ENCODE data around the gene BAZ1A.
A peak's percentile ranks its signal among the peaks of the same experiment; 100 is the strongest.
"Not testable (repeated sequence)": the region's sequence is repeated elsewhere in the genome, so short reads cannot be mapped to it uniquely, and the experiment has no call there.

Gene BAZ1A

GRCh38 chr14:34781242-34781641 is 93.9 kb downstream of the BAZ1A start:
- DNase-seq: peak; percentile 78

GRCh38 chr14:34780646-34781045 is 94.5 kb downstream of the BAZ1A start:
- no peak for DNase-seq

- no peak for DNase-seq
Observed at GRCh38 chr14:34778744-34779143, 96.4 kb downstream of the BAZ1A start.

DNA sequence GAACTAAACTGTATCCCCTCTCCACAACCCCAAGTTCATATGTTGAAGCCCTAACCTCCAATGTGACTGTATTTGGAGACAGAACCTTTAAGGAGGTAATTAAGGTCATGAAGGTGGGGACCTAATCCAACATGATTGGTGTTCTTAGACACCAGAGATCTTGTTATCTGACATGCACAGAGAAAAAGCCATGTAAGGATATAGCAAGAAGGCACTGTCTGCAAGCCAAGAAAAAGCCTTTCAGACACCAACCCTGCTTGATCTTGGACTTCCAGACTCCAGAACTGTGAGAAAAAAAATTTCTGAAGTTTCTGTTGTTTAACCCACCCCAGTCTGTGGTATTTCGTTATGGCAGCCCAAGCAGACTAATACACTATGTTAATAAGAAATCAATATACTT is 98.5 kb downstream of the BAZ1A start:
- no peak for DNase-seq

DNA sequence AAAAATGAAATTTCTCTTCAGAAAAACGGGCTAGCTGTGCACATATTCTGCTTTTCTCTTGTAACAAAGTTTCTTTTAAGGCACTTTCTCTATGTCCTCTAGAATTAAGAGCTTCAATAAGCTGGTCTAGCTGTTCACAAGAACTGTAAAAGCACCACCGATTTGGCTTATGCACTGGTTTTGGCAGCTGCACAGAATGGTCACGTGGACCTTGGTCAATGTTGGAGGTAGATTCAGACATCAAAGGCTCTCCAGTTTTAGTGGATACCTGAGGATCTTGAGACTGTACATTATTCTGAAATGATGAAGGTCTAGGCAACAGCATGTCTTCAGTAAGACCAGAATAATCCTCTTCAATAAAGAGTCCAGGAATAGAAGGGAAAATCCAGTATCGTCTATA is 99.2 kb downstream of the BAZ1A start:
- no peak for DNase-seq

GRCh38 chr14:34775342-34775741 is 99.8 kb downstream of the BAZ1A start:
- no peak for DNase-seq

DNA sequence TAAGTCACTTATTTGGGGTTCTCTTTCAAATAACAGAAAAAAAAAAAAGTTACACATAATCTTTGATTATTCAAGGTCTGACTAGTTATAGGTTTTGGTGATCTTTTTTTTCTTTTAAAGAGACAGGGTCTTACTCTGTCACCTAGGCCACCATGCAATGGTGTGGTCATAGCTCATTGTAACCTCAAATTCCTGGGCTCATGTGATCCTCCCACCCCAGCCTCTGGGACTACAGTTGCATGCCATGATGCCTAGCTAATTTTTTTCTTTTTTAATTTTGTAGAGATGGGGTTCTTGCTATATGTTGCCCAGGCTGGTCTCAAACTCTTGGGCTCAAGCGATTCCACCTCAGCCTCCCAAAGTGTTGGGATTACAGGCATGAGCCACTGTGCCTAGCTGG is 104.3 kb downstream of the BAZ1A start:
- DNase-seq: peak; percentile 29

DNA sequence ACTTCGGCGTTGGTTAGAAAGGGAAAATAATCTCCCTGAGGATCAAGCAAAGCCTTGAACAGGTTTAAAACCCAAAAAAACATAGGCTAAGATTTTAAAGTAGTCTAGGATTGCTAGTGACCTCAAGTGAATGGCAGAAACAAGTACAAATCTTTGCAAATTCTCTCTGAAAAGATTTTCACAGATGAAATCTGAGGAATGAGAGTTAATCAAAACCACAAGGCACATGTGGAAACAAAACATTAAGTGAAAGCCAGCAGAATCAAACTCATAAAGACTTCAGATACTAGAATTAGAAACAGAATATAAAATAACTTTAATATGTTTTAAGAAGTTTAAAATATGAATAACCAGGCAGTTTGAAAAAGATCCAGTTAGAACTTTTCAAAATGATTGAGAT is 108.6 kb downstream of the BAZ1A start:
- peak; percentile 55 for DNase-seq

- DNase-seq: no peak
Observed at GRCh38 chr14:34766060-34766459, 109.1 kb downstream of the BAZ1A start.

DNA sequence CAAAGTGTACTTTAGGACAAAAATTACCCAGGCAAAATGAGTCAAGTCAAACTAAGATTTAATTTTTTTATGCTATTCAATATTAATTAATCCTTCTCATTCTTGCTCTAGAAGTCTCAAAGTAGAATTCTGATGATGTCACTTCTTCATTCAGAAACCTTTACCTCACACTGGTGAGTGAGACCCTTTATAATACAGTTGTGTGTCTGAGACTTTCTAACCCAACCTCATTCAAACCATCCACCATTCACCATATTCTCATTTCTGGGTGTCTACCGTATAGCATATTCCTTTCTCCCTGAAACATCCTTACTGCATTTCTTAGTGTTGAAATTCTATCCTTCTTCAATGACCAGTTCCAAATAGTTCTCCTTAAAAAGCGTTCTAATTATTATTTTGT is 119.9 kb downstream of the BAZ1A start:
- no peak for DNase-seq

DNA sequence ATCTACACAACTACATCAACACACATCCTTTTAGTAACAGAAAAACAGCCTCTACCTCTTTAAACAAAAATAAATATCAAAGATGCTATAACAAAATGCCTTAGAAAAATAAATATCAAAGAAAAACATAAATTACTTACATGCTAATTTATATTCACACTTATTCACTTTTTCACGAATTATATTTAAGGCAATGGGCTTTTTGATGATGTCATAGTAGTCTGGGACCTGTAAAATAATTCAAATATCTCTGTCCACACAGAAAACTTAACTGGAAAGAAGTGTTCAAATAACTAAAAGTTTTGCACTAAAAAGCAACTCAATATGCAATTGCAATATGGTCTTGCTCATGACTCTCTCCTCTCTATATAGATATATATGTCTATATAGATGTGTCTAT is 120.5 kb downstream of the BAZ1A start:
- no peak for DNase-seq

GRCh38 chr14:34750670-34751069 is 124.5 kb downstream of the BAZ1A start:
- DNase-seq: peak; percentile 59

- DNase-seq: no peak
Observed at GRCh38 chr14:34750233-34750632, 124.9 kb downstream of the BAZ1A start.

DNA sequence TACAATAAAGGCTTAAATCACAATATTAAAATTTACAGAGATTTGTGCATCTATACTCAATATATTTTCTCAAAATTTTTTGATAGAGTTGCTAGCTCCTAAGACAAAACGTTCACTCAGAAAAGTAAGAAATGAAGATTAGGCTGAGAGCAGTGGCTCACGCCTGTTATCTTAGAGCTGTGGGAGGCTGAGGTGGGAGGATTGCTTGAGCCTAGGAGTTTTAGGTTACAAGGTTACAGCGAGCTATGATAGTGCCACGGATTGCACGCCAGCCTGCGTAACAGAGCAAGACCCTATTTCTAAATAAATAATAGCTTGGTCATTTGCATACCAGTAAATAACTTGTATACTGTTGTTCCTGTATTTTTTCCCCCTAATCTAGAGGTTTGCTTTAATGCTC is 125.8 kb downstream of the BAZ1A start:
- DNase-seq: no peak

DNA sequence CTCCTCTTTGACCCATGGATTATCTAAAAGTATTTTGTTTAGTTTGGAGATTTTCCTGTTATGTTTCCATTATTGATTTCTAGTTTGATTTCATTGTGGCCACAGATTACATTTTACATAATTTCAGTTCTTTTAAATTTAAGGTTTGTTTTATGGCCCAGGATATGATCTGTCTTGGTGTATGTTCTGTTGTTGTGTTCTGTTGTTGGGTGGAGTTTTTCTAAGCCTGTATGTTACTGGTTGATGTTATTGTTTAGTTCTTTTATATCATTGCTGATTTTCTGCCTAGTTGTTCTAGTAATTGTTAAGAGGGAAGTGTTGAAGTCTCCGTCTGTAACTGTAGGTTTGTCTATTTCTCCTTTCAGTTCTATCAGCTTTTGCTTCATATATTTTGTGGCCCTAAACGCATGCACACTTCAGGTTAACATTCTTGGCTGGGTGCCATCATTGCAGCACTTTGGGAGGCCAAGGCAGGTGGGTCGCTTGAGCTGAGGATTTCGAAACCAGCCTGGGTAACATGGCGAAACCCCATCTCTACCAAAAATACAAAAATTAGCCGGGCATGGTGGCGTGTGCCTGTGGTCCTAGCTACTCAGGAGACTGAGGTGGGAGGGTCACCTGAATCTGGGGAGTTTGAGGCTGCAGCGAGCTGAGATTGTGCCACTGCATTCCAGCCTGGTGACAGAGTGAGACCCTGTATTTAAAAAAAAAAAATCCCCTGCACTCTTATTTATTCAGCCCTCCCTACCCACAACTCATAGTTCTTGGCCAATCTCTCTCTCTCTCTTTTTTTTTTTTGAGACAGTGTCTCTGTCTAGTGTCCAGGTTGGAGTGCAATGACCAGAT is 132.7 kb downstream of the BAZ1A start:
- DNase-seq: no peak

DNA sequence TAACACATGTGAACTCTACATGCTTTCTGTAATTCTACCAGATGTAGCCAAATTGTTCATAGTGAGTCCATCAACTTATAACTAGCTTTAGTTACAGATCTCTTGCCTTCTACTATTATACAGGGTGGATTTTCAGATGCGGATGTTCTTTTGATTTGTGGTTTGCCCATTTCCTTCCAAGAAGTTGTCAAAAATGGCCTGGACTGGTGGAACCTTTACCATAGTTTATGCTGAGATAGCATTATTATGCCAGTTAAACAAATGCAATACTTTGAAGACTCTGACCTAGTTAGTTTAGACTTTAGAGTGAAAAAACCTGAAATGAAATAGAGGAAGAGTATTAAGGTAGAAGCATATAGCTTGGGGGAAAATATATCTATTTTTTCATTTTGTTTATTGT is 133.3 kb downstream of the BAZ1A start:
- DNase-seq: no peak

- peak; percentile 55 for DNase-seq
Observed at GRCh38 chr14:34740139-34740538, 135.0 kb downstream of the BAZ1A start.

- not testable (repeated sequence) for DNase-seq
Observed at GRCh38 chr14:34737079-34737478, 138.1 kb downstream of the BAZ1A start.

- peak; percentile 64 for DNase-seq
Observed at GRCh38 chr14:34733245-34733644, 141.9 kb downstream of the BAZ1A start.

DNA sequence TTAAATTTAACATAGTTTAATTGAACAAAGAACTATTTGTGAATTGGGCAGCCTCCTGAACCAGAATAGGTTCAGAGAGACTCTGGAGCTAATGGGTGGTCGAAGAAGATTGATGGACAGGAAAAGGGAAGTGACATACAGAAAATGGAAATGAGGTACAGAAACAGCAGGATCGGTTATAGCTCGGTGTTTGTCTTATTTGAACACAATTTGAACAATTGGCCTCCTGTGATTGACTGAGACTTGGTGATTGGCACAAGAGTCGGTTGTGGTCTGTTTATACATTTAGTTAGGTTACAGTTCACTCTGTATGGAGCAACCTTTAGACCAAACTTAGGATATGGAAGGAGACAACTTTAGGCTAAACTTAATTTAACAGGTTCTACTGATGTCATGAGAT is 142.4 kb downstream of the BAZ1A start:
- DNase-seq: no peak

DNA sequence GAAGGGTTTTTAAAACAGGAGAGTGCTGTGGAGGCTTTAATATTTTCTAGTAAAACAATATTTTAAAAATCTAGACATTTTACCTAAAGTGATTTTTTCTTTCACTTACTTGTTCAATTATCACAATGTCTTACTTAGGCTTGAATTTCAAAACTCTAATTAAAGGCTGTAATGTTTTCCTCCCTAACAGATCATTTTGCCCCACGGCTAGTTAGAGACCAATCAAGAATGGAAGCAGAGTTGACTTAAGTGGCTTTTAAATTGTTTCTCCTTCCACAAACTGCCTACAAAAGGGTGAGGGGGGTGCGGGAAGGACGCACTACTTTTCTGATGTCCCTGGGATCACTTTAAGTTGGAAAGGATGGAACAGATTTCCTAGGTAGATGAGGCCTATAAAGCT is 151.3 kb downstream of the BAZ1A start:
- no peak for DNase-seq

- peak; percentile 75 for DNase-seq
Observed at GRCh38 chr14:34722723-34723545, 152.2 kb downstream of the BAZ1A start.

- no peak for DNase-seq
Observed at GRCh38 chr14:34721129-34721528, 154.0 kb downstream of the BAZ1A start.

- DNase-seq: peak; percentile 80
Observed at GRCh38 chr14:34718750-34719304, 156.3 kb downstream of the BAZ1A start.
